GM12891 (cell line): ENCODE measurements around the gene CNIH2.

Source experiments
- DNase-seq: peaks from one replicate; pipeline ENCODE4 v3.0.0; 2011; ENCODE audit warnings: low spot score; ENCODE audit not compliant: insufficient read length
- FAIRE-seq: peaks from 2 replicates; lab custom pipeline; 2011; peaks lifted over from hg19 to GRCh38; lab: Jason Lieb, UNC
- PAX5 ChIP-seq: IDR thresholded peaks from 2 replicates; pipeline ENCODE4 v1.6.1; 2011; ENCODE audit warnings: low read length, moderate library complexity, mild to moderate bottlenecking; ENCODE audit not compliant: insufficient read depth, severe bottlenecking
- POLR2A ChIP-seq: IDR thresholded peaks from 2 replicates; pipeline ENCODE4 v1.6.1; 2011; ENCODE audit warnings: low read depth, low read length, control low read depth
- POLR2AphosphoS5 ChIP-seq: IDR thresholded peaks from 2 replicates; pipeline ENCODE4 v1.6.1; 2011; ENCODE audit warnings: low read depth, low read length, control low read depth
- POU2F2 ChIP-seq: IDR thresholded peaks from 2 replicates; pipeline ENCODE4 v1.6.1; 2011; ENCODE audit warnings: low read depth, mild to moderate bottlenecking, control low read depth, low read length, moderate library complexity
- SPI1 ChIP-seq: IDR thresholded peaks from 2 replicates; pipeline ENCODE4 v1.6.1; 2011; ENCODE audit warnings: low read depth, low read length, control low read depth
- TAF1 ChIP-seq: IDR thresholded peaks from 2 replicates; pipeline ENCODE4 v1.6.1; 2011; ENCODE audit warnings: low read depth, low read length, control low read depth

CNIH2 gene

DNA sequence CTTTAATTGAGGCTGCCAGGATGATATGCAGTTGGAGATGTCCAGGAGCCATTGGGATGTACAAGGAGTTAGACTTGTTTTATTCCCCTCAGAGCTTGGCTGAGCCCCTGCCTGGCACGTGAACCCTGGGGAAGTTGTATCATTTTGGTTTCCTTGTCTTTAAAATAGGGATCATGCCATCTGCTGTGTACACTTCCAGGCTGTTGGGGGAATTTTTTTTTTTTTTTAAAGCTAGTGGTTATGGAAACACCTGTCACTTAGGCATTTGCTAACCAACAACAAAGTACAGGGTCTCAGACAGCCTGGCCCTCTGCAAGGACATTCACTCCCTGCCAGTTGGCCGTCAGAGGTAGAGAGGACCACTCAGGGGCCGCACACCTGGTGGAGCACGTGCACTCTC is 18.0 kb upstream of the CNIH2 start:
- TF ChIP-seq POU2F2 (no peak), SPI1 (no peak), POLR2AphosphoS5 (no peak), PAX5 (no peak), TAF1 (no peak), POLR2A (no peak)
- FAIRE-seq, result no peak
- DNase-seq, result no peak

DNA sequence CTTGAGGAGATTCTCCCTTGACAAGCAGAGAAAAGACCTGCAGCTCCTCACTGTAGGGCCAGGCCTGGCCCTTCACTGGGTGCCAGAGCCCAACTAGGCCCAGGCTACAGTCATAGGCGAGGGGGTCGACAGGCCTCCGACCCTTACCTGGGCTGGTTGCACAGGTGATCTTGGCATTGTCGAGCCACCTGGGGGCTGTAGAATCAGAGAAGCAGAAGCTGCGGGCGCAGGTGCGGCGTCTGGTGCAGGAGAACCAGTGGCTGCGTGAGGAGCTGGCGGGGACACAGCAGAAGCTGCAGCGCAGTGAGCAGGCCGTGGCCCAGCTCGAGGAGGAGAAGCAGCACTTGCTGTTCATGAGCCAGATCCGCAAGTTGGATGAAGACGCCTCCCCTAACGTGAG is 16.4 kb upstream of the CNIH2 start:
- DNase-seq (no peak), FAIRE-seq (no peak)
- no peak for TF ChIP-seq TAF1
- TF ChIP-seq POLR2AphosphoS5, result no peak
- TF ChIP-seq POLR2A, result no peak
- no peak for TF ChIP-seq SPI1
- TF ChIP-seq POU2F2, result no peak
- no peak for TF ChIP-seq PAX5

DNA sequence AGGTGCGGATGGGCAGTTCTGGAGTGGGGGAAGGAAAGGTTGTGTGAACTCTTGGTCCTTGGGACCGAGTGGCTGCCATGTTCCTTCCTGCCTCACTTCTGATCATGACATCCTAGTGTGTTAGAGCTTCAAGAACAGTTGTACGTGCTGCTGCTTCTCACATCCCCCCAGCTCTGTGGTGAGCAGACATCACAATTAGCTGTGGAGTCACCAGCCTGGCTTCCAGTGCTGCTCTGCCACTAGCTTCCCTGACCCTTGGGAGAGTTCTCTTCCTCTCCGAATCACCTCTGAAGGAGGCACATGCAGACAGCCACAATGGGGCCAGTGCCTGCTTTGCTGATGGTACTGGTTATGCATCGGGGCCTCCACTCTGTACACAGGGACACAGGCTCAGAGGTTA is 15.8 kb upstream of the CNIH2 start:
- no peak for TF ChIP-seq POU2F2
- no peak for TF ChIP-seq TAF1
- no peak for TF ChIP-seq POLR2AphosphoS5
- TF ChIP-seq SPI1, result no peak
- no peak for TF ChIP-seq PAX5
- no peak for TF ChIP-seq POLR2A
- DNase-seq (no peak), FAIRE-seq (no peak)

DNA sequence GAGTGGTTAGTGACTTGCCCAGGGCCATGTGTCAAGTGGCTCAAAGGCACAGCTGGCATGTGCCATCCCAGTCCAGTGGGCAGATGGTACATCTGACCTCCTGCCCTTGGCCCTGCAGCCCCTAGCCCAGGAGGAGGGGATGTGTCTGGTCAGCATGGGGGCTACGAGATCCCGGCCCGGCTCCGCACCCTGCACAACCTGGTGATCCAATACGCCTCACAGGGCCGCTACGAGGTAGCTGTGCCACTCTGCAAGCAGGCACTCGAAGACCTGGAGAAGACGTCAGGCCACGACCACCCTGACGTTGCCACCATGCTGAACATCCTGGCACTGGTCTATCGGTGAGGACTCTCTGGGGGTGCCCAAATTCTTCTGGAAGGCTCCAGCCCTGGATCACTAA is 15.3 kb upstream of the CNIH2 start:
- TF ChIP-seq POLR2AphosphoS5, result no peak
- TF ChIP-seq TAF1, result no peak
- TF ChIP-seq POLR2A, result no peak
- no peak for TF ChIP-seq PAX5
- TF ChIP-seq SPI1, result no peak
- TF ChIP-seq POU2F2, result no peak
- no peak for DNase-seq
- FAIRE-seq, result no peak

DNA sequence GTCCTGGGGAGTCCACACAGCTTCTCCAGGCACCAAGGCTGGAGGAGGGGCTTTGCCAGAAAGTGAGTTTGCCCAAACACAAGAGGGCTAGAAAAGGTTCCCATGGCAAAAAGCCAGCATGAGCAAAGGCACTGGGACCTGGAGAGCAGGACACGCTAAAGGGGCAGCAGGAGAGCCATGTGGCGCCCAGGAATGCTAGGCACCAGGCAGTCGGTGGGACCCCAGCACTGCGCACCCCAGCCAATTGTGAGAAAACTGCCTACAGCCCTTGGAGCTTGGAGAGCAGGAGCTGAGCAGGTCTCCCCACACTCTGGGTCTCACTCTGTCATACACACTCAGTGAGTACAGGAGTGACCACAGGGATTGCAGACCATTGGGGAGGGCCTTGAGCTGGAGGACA is 14.7 kb upstream of the CNIH2 start:
- no peak for FAIRE-seq
- no peak for TF ChIP-seq POU2F2
- no peak for TF ChIP-seq SPI1
- no peak for TF ChIP-seq PAX5
- no peak for TF ChIP-seq POLR2AphosphoS5
- TF ChIP-seq TAF1, result no peak
- no peak for TF ChIP-seq POLR2A
- DNase-seq, result no peak

DNA sequence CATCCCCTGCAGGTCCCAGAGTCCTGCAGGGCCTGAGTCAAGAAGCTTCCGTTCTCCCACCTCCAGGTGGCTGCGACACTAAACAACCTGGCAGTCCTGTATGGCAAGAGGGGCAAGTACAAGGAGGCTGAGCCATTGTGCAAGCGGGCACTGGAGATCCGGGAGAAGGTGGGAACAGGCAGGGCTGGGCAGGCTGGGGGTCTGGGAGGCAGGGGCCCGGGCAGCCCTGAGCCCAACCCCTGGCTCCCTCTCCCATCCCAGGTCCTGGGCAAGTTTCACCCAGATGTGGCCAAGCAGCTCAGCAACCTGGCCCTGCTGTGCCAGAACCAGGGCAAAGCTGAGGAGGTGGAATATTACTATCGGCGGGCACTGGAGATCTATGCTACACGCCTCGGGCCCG is 14.2 kb upstream of the CNIH2 start:
- TF ChIP-seq POU2F2 (no peak), POLR2A (no peak), PAX5 (no peak), POLR2AphosphoS5 (no peak), SPI1 (no peak), TAF1 (no peak)
- FAIRE-seq (no peak), DNase-seq (no peak)

DNA sequence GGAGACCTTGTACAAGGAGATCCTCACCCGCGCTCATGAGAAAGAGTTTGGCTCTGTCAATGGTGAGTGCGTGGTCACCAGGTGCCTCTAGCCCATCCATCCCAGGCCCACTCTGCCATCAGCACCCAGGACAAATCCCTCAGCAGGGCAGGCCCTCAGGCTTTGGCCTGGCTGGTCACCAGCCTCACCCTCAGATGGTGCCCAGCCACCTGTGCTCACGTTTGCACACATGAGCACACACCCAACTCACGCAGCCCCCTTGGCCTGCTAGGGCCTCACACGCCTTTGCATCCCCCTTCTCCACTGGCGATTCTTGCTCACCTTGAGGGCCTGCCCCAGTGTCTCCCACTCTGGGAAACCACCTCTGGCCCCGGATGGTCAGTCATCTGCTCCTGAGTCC is 13.6 kb upstream of the CNIH2 start:
- DNase-seq (no peak), FAIRE-seq (no peak)
- no peak for TF ChIP-seq TAF1
- TF ChIP-seq POLR2AphosphoS5, result no peak
- no peak for TF ChIP-seq POLR2A
- TF ChIP-seq SPI1, result no peak
- TF ChIP-seq POU2F2, result no peak
- TF ChIP-seq PAX5, result no peak

DNA sequence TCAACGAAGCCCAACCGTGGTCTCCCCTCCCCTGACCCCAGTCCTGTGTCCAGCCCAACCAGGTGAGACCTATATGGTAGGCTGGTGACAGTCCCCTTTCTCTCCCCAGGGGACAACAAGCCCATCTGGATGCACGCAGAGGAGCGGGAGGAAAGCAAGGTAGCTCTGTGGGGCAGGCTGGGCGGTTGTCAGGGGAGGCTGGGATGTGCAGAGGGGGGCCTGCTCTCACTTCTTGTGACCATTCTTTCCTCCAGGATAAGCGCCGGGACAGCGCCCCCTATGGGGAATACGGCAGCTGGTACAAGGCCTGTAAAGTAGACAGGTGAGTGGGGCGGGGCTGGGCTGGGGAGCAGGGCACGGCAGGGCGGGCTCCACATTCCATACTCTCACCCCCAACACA is 13.1 kb upstream of the CNIH2 start:
- no peak for FAIRE-seq
- DNase-seq, result no peak
- no peak for TF ChIP-seq POLR2A
- TF ChIP-seq SPI1, result no peak
- no peak for TF ChIP-seq PAX5
- no peak for TF ChIP-seq POLR2AphosphoS5
- TF ChIP-seq TAF1, result no peak
- no peak for TF ChIP-seq POU2F2

DNA sequence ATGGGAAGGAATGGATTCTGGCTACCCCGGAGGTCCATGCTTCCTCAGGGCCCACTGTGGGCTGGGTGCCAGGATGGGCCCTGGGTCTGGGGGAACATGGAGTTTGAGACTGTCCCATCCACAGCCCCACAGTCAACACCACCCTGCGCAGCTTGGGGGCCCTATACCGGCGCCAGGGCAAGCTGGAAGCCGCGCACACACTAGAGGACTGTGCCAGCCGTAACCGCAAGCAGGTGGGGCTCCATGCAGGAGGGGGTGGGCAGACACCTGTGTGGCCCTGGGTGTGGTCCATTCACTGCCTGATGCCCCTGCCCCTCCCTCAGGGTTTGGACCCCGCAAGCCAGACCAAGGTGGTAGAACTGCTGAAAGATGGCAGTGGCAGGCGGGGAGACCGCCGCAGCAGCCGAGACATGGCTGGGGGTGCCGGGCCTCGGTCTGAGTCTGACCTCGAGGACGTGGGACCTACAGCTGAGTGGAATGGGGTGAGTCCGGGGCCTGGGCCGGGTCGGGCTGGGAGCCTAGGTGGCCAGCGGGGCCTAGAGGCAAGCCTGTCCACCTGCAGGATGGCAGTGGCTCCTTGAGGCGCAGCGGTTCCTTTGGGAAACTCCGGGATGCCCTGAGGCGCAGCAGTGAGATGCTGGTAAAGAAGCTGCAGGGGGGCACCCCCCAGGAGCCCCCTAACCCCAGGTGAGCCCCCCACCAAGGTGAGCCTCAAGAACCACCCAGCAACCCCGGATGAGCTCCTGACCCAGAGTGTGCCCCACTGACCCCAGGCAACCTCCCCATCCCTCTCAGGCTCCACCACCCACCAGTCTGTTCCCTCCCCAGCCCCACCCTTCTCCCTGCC is 12.2 kb upstream of the CNIH2 start:
- DNase-seq (no peak), FAIRE-seq (no peak)
- TF ChIP-seq PAX5, result no peak
- TF ChIP-seq POLR2AphosphoS5, result no peak
- TF ChIP-seq POLR2A, result no peak
- no peak for TF ChIP-seq POU2F2
- TF ChIP-seq TAF1, result no peak
- TF ChIP-seq SPI1, result no peak
